ENCODE data around the gene FCGR3B.
"Not testable (repeated sequence)": the region's sequence is repeated elsewhere in the genome, so short reads cannot be mapped to it uniquely, and the experiment has no call there.

Gene FCGR3B

DNA sequence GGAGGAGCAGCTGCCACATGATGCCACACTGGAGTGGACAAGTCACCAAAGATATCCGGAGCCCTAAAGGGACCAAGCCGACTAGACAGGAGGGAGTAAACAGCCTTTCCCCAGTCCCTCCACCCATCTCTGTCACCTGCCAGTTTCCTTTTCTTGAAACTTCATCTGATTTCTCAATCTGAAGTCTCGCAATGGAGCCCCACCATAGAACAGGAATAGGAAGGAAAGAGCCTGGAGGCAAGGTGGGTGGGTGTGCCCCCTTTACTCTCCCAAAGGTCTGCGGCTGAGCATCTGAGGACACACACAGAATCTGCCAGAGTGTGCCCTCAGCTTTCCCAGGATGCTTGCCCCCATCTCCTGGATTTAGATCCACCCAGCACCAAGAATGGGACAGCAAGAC, at the start of gene FCGR3B:
Gene FCGR3B, minus strand, starts transcription at position 101 of the 400 bp plus-strand sequence. Its CDS starts 82 bp downstream, at position 19.
- ATAC-seq, result no peak

DNA sequence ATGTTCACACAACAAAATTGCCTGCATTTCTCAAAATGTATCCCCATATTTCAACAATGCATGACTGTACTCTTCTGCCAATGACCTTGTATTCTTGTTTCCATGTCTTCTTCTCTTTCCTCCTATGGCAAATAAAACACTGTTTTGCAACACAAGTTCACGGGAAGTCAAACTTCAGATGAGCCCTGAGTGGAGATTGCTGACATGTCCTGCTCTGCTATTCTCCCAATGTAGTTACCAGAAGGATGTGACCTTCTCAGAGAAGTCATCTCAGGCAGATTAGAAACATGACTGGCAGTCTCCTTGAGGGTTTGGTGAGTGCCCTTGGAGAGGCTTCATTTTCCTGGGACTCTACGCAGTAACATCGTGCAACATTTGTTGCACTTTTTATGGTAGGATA, 47.5 kb upstream of the FCGR3B start:
- ATAC-seq, result no peak

DNA sequence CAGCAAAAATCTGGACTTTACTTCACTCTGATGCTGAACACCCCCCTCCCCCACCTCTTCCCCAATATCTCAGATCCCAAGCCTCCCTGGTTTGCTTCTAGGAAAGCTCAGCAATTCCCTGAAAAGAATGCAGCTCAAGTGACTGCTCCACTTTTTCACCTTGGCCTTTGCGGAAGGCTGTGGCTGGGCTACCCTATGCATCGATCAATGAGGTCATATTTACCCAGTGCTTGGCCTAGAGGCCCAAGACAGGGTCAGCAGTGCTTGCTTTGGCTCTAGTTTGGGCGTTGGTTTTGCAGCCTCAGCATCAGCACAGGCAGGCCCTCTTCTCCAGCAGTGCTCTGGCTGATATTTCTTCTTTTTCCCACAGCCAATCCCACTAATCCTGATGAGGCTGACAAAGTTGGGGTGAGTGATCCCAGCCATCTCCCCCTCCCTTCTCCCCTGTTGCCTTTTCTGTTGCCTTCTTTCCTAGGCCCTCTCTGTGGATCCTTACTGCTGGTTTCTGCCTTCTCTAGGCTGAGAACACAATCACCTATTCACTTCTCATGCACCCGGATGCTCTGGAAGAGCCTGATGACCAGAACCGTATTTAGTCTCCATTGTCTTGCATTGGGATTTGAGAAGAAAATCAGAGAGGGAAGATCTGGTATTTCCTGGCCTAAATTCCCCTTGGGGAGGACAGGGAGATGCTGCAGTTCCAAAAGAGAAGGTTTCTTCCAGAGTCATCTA, 46.1 kb upstream of the FCGR3B start:
- no peak for ATAC-seq

GRCh38 chr1:161676441-161676840, 45.5 kb upstream of the FCGR3B start:
- no peak for ATAC-seq

DNA sequence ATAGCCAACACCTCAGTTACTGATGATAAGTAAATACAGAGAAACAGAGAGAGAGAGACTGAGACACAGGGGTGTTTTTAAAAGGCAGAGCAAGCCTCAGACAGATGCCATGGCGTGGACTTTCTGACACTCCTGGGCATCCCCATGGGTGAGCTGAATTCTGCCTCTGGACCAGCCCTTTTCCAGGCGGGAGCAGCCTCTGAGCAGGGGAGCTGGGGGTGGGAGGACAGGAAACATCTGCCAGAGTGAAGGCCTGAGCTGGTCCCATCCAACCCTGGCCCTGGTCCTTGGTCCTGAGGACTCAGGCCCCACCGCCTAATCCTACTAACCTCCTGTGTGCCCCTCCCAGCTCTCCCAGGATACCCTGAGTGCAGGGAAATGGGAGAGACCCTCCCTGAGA, 43.9 kb upstream of the FCGR3B start:
- ATAC-seq, result not testable (repeated sequence)

DNA sequence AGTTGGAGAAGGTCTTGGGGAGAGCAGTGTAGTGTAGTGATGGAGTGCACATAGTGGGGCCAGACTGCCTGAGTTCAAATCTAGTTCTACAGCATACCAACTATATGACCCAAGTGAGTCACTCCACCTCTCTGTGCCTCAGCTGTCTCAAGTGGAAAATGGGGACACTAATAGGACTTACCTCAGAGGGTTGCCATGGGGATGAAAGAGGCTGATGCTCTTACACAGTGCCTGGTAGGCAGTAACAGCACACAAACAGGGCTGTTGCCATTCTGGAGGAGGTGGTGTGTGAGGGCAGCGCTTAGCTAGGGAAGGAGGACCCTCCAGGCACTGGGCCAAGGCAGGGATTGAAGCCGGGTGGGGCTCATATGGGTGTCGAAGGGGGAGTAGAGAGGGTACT, 43.5 kb upstream of the FCGR3B start:
- ATAC-seq, result peak in 1 of 2 donors; percentile 38

- not testable (repeated sequence) for ATAC-seq
These were observed 42.5 kb upstream of the FCGR3B start for GRCh38 chr1:161673437-161673836.

DNA sequence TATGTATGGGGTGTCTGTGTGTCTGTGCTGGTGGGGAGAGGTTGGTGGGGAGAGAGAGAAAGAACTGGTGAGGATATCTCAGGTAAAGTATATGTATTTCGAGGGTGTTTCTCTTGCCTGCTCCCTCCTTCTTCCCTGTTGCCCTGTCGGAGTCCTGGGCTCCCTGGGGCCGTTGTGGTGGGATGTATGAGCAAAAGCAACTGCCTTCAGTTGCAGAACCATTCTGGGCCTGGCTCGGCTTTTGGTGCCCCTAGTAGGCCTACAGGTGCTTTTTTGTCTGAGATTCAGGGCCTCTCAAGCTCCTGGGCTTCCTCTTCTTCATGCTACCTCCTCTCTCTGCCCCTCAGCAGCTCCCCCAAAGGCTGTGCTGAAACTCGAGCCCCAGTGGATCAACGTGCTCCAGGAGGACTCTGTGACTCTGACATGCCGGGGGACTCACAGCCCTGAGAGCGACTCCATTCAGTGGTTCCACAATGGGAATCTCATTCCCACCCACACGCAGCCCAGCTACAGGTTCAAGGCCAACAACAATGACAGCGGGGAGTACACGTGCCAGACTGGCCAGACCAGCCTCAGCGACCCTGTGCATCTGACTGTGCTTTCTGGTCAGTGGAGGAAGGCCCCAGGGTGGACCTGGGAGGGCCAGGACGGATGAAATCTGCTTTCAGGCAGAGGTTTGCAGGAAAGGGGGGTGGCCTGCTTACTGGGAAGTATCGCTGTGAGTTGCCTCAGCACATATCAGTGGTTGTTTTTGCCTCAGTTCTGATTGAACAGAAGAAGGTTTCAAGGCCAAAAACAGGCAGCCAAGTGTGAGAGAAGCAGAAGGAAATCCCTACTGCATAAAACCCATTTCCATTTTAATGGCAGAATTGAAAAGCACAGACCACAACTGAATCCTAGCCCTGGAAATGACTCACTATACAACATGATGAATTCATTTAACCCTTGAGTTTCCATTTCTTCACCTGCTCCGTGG, 40.4 kb upstream of the FCGR3B start:
- peak in 1 of 2 donors; percentile 24 for ATAC-seq

- not testable (repeated sequence) for ATAC-seq
These were observed 33.7 kb upstream of the FCGR3B start for GRCh38 chr1:161664689-161665088.

GRCh38 chr1:161663569-161663968, 32.6 kb upstream of the FCGR3B start:
- ATAC-seq, result peak in 1 of 2 donors; percentile 17

DNA sequence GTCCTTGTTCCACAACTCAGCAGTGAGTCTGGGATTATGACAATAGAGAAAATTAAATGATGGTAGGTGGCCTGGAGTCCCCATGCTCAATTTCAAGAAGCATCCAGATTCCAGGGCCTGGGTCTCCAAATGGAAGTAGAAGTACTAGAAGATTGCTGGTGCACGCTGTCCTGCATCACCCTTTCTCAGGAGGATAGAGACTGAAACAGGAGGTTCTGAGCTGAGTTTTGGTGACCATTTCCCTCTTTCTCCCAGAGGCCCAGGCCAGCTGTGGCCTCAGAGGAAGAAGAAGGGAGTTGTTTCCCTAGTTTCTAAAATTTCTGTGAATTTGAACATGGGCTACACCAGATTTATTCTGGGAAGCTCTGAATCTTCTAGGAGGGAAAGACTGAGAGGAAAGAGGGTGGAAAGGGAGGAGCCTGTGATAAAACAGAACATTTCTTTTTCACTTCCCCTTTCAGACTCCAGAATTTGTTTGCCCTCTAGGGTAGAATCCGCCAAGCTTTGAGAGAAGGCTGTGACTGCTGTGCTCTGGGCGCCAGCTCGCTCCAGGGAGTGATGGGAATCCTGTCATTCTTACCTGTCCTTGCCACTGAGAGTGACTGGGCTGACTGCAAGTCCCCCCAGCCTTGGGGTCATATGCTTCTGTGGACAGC, 31.8 kb upstream of the FCGR3B start, which contains the start of gene FCGR2B:
Gene FCGR2B, plus strand, starts transcription at position 460 of the 656 bp plus-strand sequence. Its CDS starts 99 bp downstream, at position 559.
- ATAC-seq, result peak in 1 of 2 donors; percentile 25

DNA sequence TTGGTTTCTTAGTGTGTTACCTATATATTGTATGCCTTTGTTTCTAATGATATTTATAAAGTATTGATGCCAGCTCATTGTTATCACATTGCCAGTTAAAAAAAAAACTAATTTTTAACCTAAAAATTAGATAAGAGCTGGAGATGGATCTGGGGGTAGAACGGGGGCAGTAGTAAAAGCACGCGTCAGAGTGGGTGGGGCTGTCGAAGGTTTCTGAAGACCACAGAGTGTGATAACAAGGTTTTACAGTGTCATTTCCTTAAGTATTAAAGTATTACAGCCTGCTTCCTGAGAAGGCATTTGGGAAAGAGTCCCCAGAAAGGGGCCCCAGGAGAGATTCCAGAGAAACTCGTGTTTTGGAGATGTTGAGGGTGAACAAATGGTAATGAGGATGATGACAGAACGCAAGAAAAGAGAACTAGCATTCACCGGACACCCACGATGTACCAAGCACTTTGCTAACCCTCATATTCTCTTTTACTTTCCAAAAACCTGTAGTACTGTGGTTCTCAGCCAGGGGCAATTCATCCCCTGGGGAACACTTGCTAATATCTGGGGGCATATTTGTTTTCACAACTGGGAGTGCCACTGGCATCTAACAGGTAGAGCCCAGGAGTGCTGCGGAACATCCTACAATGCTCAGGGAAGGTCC, 30.8 kb upstream of the FCGR3B start:
- ATAC-seq, result not testable (repeated sequence)

- not testable (repeated sequence) for ATAC-seq
These were observed 27.5 kb upstream of the FCGR3B start for GRCh38 chr1:161658524-161658923.

DNA sequence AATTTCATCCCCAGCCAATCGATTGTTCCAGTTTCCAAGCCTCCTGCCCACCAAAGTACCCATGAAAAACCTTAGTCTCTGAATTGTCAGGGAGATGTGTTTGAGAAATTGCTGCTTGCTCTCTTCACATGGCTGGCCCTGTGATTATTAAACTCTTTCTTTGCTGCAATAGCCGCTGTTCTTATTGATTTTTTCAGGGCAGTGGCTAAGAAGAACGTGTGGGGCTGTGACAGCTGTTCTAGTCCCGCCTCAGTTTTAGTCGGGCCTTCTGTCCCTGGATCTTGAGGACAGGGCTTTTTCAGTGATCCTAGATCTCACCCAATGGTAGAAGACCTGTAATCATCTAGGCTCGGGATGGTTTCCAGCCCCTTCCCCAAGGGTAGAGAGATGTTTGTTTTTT, 23.0 kb upstream of the FCGR3B start:
- ATAC-seq, result not testable (repeated sequence)

DNA sequence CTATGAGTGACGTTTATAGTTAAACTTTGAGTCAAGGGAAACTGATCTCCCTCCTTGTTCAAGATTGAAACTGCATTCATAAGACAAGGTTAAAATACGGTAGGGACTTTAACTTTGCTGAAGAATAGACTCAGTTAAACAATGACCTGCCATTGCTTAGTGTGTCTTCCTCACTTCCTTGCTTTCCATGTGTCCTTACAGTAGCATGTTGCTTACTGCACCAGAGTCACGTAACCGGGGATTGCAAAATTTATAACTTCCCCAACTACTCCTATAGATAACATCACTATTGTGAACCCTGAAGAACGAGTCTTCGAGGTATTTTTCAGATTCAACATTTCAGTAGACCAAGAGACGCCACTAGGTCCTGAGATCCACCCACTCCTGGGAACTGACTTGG, 22.6 kb upstream of the FCGR3B start:
- ATAC-seq, result not testable (repeated sequence)

DNA sequence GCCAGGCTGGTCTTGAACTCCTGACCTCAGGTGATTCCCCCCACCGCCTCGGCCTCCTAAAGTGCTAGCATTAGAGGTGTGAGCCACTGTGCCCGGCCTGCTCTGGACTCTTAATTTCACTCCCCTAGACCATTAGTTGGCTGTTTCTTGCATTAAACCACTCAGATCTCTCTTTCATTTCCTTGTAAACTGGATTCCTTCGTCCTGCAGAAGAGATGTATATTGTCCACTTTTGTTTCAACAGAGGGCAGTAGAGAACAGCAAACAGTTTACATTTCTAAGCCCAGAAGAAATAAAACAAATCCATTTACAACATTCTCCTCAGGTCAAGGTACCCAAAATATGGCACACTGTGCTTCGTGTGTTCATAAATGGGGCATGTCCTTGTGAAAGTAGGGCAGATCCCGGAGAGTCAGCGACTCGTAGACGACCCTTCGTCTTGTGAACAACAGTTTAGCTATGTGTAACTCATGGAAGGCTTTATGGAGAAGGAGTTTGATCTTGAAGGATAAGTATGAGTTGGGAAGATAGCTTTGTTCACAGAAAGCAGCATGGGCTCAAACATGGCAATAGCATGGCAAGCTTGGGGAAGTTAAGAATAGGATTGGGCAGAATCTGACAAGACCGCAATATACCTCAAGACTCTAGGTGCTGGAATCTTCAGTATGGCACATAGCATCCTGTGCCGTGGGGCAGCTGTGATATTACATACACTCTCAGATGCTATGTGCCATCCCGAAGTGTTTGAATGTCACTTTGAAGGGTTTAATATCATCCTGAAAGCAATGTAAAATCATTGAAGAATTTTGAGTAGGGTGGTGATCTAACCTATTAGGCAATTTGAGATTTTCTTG, 16.8 kb upstream of the FCGR3B start:
- not testable (repeated sequence) for ATAC-seq

GRCh38 chr1:161644855-161645254, 13.9 kb upstream of the FCGR3B start:
- not testable (repeated sequence) for ATAC-seq

DNA sequence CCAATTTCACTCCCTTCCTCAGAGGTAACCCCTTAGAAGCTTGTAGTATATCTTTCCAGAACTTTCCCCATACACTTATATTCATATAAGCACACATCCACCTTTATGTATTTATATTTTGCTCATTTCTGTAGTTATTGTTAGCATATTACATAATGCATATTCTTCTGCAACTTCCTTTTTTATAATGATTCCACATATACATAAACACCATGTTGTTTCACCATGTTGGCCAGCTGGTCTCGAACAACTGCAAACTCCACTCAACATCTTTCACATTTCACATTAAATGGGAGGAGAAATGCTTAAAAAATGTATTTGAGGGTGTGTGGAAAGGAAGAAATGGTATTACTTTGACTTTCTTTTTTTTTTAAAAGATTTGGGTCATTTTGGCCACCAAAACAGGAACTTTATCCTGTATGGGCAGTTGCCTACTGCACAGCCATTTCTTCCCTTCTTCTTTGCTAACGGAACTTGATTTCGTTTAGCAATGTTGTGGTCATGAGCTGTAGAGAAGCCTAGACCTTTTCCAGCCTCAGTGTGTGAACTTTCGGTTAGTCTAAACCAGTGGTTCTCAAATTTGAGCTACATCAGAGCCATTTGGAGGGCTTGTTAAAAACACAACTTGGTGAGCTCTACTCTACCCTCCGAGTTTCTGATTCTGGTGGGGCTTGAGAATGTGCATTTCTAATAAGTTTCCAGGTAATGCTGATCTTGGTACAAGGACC, 12.7 kb upstream of the FCGR3B start:
- not testable (repeated sequence) for ATAC-seq

DNA sequence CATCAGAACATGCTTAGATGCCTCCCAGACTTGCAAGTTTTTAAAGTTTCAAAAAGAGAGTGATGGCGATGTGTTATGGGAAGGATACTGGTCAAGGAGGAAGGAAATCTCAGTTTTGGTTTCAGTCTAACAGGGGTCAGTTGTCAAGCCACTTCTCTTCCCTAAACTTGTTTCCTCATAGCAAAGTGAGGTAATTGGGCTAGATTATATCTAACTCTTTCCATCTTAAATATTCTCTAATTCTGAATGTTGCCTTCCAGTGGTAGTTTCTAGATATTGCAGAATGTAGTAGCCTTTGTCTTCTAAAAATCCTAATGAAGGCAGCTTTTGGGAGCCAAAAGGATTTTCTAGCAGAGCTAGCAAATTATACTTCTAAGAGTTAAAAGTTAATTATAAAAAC, 11.7 kb upstream of the FCGR3B start:
- not testable (repeated sequence) for ATAC-seq

DNA sequence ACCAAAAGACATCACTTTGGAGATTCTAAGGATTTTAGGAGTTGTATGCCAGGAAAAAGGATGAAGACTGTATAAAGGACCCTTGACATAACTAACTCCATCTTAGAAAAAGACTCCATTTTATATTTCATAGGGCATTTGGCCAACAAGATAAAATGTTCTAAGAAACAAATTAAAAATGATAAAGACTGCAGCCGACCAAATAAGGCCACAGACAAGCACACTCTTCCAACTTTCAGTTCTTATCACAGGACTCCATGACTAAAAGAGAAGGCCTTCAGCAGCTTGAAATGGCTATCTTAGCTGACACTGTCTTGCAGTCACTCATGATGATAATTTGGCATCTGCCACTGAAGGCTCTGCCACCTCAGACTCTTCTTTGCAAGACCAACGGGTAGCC, 8.2 kb upstream of the FCGR3B start:
- ATAC-seq, result not testable (repeated sequence)

All from activated CD4-positive, CD25-positive, alpha-beta regulatory T cell treated with anti-CD3 and anti-CD28 coated beads, Interleukin-2, amount 50 U/mL, for 24 hours (primary cell).